T47D (cell line): ENCODE measurements around the gene TTR.
A peak's percentile ranks its signal among the peaks of the same experiment; 100 is the strongest.

ENCODE experiments used
- DNase-seq, 2 experiments: peaks; one replicate each; pipeline versions ENCODE4 v3.0.0 to v3.0.0-alpha.2; 2011 to 2012; ENCODE audit warnings: low read depth in 1 of 2, low spot score in 1 of 2
- JUND ChIP-seq: IDR thresholded peaks from 2 replicates; pipeline ENCODE4 v1.6.1; 2012; ENCODE audit warnings: low read depth
- in situ Hi-C: cut with HindIII; loops from 2 replicates; pipeline ENCODE4 v1.10.0; 2016; ENCODE audit warnings: low sequenced_read_pairs, low pct_unique_long_range_greater_than_20kb

TTR gene

GRCh38 chr18:31609886-31610285, 18.2 kb downstream of the TTR start:
- in situ Hi-C loops = no loop called here
- no peak for DNase-seq
- TF ChIP-seq JUND = no peak

DNA sequence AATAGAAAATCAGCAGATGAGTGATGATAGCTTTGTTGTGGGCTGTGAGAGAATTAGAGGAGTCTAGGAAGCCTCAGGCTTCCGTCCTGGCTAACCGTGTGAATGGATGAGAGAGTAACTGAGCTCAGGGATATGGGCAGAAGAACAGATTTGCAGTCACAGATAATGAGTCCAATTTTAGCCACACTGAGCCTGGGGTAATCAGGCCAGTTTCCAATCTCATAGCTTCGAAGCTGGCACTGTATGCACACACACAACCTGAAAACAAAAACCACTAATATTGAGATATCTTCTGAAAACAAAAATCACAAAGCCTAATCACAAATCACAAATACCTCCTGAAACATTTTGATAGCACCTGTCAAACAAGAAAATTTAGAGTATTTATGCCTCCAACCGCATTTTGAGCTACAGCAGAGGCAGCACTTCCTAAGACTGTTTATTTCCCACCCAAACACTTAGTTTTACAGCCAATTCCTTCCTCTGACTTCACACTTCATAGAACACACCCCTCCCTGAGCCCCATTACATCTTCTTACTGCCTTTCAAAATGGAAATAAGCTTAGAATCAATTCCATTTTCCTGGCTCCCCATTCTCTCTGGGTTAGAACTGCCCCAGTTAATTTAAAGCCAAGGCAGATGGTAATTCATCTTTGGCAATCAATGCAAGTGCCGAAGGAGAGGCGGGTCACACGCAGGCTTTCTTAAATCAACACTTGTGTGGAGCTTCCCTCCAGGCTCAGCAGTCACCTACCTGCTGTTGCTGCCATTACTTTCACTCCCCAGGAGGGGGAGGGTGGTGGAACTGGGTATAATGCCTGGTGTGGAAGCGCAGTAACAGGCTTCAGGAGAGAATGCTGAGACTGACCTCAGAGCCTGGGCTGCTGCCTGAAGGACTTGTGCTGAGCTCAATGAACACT, 18.9 kb downstream of the TTR start:
- in situ Hi-C loops = no loop called here
- DNase-seq = peak; percentile 3 to 65

DNA sequence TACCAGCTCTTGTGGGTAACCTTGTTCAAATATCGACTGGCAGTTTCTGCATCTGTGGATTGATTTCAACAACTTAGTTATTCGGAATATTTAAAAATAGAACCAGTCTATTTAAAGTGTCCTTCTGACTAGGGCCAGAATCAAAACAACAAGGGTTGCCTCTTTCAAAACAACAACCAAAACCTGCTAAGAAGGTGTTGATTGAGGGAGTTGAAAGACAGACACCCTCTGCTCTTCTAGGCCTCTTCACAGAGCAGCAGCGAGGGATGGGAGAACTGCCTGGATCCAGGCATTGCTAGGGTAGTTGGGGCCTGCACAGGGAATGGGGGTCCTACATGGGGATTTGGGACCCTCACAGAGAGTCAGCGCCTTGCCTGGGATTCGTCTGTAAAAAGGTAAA, 19.8 kb downstream of the TTR start:
- no peak for TF ChIP-seq JUND
- in situ Hi-C loops = no loop called here
- DNase-seq = no peak

More for the DNA sequence above, 18.9 kb downstream of the TTR start:
- no peak for TF ChIP-seq JUND

DNA sequence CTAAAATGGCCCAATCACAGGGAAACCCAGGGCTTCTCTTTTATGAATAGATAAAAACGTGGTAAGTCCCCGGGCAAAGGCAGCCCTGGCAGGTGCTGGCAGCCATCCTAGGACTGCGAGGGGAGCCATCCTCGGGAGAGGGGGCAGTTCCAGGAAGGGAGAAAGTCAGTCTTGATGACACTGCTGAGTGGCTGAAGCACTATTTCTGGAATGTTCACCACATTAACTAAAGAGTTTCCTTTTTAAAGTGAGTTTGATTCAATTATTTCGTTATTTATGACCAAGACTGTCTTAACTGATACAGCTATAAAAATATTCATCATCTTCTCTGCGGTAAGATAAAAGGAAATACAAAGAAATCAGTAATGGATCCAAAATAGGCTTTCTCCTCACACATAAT, 20.4 kb downstream of the TTR start:
- in situ Hi-C loops = no loop called here
- no peak for DNase-seq
- TF ChIP-seq JUND = no peak

- no peak for DNase-seq
- in situ Hi-C loops = no loop called here
- TF ChIP-seq JUND = no peak
These were observed 22.4 kb downstream of the TTR start for GRCh38 chr18:31614044-31614443.

- in situ Hi-C loops = no loop called here
- no peak for TF ChIP-seq JUND
- DNase-seq = no peak
These were observed 24.9 kb downstream of the TTR start for GRCh38 chr18:31616586-31616985.

DNA sequence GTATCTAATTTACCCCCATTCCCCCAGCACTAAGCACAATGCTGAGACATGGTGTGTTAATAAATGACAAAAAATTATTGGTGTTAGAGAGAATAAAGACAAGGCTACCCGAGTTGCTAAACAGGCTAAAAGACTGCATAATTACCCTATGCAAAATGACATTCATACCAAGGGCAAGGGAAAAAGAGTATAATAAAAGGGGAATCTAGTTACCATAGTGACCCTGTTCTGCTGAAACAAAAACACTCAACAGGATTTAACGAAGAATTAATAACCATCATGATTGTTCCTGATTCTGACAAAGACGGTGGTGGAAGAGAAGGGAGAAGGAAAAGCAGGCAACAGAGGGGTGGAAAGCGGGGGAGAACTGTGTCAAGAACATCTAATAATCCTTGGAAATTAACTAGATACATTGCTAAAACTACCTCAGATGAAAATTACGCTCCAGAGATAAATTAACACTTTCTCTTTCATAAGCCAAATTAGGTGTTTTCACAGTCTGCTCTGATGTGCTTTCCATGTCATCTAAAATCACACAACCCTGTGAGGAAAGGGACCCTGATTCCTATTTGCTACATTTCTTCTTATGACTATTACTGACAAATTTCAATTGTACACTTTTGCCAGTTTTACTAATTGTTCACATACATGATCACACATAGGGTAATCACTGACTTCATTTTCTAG, 25.5 kb downstream of the TTR start:
- in situ Hi-C loops = no loop called here
- DNase-seq = no peak
- TF ChIP-seq JUND = no peak

- no peak for DNase-seq
- no peak for TF ChIP-seq JUND
- in situ Hi-C loops = no loop called here
These were observed 27.1 kb downstream of the TTR start for GRCh38 chr18:31618801-31619200.

GRCh38 chr18:31619291-31619690, 27.6 kb downstream of the TTR start:
- TF ChIP-seq JUND = no peak
- in situ Hi-C loops = no loop called here
- no peak for DNase-seq

DNA sequence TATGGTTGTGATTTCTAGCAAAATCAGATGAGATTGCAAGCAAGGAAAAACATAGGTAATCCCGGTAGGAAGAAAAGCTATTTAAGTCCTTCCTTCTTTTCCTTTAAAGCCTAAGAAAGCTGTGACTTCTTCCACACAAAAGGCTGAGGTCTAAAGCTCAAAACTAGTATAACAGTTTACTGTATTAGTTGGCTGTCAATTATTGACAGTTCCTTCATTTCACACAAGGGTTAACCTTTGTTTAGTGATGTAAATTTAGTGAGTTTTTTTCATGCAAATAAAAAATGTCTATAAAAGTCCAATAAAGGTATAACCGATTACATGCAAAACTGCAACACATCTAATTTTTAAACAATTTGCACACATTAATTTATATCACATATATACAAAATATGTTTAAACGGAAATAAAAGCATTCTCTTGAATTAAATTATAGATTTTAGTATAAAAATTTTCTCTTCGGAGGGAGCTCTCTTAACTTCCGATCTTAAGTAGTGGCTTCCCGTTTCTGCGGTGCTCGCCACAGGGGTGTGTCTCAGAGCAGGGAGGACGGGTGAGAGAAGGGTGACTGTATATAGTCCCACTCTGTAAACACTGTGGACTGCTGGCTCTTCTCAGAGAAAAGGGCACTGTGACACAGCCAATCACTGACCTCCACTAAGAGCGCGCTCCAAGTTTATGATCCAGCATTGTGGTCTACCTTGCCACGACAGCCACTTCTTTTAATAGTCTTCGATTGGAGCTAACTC, 33.4 kb downstream of the TTR start:
- no peak for TF ChIP-seq JUND
- no peak for DNase-seq
- in situ Hi-C loops = no loop called here

DNA sequence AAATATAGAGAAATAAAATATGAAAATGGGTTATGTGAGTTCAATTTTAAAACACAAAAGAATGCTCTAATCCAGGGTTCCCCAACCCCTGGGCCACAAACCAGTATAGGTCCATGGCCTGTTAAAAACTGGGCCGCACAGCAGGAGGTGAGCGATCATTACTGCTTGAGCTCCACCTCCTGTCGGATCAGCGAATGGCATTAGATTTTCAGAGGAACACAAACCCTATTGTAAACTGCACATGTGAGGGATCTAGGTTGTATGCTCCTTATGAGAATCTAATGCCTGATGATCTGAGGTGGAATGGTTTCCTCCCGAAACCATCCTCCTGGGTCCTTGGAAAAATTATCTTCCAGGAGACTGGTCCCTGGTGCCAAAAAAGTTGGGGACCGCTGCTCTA, 34.7 kb downstream of the TTR start:
- peak in 1 of 2 experiments; percentile 57 for DNase-seq
- no peak for TF ChIP-seq JUND
- in situ Hi-C loops = no loop called here

DNA sequence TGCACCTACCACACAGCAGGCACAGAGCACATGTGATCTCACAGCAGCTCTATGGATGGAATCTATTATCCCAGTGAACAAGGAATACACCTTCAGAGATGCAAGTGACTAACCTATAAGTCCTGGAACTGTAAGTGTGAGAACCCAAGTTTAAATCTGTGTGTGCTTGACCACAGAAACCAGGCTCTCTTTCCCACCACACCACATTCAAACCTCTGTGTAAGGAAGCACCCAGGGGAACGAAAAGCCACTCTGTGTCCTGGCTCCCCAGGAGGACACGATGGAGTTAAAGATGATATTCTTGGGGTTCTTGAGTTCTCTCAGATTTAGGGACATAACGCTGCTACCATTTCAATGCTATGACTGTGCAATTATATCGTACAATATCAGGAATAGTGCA, 38.9 kb downstream of the TTR start:
- no peak for DNase-seq
- in situ Hi-C loops = no loop called here
- no peak for TF ChIP-seq JUND

- DNase-seq = no peak
- in situ Hi-C loops = no loop called here
These were observed 39.8 kb downstream of the TTR start for GRCh38 chr18:31631526-31631925.

More at GRCh38 chr18:31631526-31631925, 39.8 kb downstream of the TTR start:
- TF ChIP-seq JUND = no peak
